CD4-positive, alpha-beta memory T cell (primary cell): ENCODE measurements around the gene OR56A4. TPM values are rescaled to one million over a fixed set of nuclear protein-coding genes. Genes with fewer than 3 reads are reported as not detected.
"Not testable (repeated sequence)": the region's sequence is repeated elsewhere in the genome, so short reads cannot be mapped to it uniquely, and the experiment has no call there.

ENCODE experiments used
- CTCF ChIA-PET: fragments of 350-600 bp; sonication (Branson Sonifier 250); formaldehyde crosslinking; loops from one replicate; lab custom pipeline; 2021; ENCODE audit warnings: inconsistent platforms; ENCODE audit not compliant: partially characterized antibody; lab: Charles Lee
- POLR2A ChIA-PET: fragments of 350-600 bp; sonication (Branson Sonifier 250); formaldehyde crosslinking; loops from one replicate; lab custom pipeline; 2021; ENCODE audit not compliant: partially characterized antibody; lab: Charles Lee
- DNase-seq, 5 donors: peaks; one replicate each; pipeline versions ENCODE4 v3.0.0 to v3.0.0-alpha.2; 2020 to 2022; ENCODE audit warnings: mixed read lengths in 1 of 5
- H3K27ac ChIP-seq: one replicate; pipeline ENCODE4 v1.7.0; 2013; ENCODE audit warnings: low read depth, low read length
- H3K27me3 ChIP-seq: 2 replicates; pipeline ENCODE4 v1.7.0; 2013; ENCODE audit warnings: mild to moderate bottlenecking, low read length, moderate library complexity; ENCODE audit not compliant: insufficient read depth
- H3K36me3 ChIP-seq: 2 replicates; pipeline ENCODE4 v1.7.0; 2013; ENCODE audit warnings: mild to moderate bottlenecking, low read length, moderate library complexity; ENCODE audit not compliant: insufficient read depth
- H3K4me1 ChIP-seq: 2 replicates; pipeline ENCODE4 v1.7.0; 2013; ENCODE audit warnings: mild to moderate bottlenecking, low read length, moderate library complexity; ENCODE audit not compliant: insufficient read depth
- H3K4me3 ChIP-seq, 2 donors: one replicate each; pipeline ENCODE4 v1.7.0; 2013; ENCODE audit warnings: low read length in 2 of 2, mild to moderate bottlenecking in 1 of 2
- H3K9me3 ChIP-seq, 2 donors: one replicate each; pipeline ENCODE4 v1.7.0; 2013; ENCODE audit warnings: low read length in 2 of 2, control low read depth in 1 of 2; ENCODE audit not compliant: control insufficient read depth in 1 of 2
- H3K27ac Mint-ChIP-seq, 7 donors: one replicate each; pipeline ENCODE4 v1.8.0; 2020 to 2021; ENCODE audit warnings: mixed read lengths in 7 of 7, mild to moderate bottlenecking in 6 of 7, inconsistent platforms in 3 of 7, moderate library complexity in 3 of 7
- H3K27me3 Mint-ChIP-seq, 2 donors: one replicate each; pipeline ENCODE4 v1.8.0; 2020 to 2021; ENCODE audit warnings: mixed read lengths in 2 of 2
- H3K36me3 Mint-ChIP-seq, 2 donors: one replicate each; pipeline ENCODE4 v1.8.0; 2020 to 2021; ENCODE audit warnings: mixed read lengths in 2 of 2, inconsistent platforms in 1 of 2, mild to moderate bottlenecking in 1 of 2
- H3K4me1 Mint-ChIP-seq, 4 donors: one replicate each; pipeline ENCODE4 v1.8.0; 2020 to 2021; ENCODE audit warnings: mixed read lengths in 4 of 4, mild to moderate bottlenecking in 1 of 4
- H3K4me3 Mint-ChIP-seq, 8 donors: one replicate each; pipeline ENCODE4 v1.8.0; 2020 to 2021; ENCODE audit warnings: mixed read lengths in 8 of 8, mild to moderate bottlenecking in 7 of 8, moderate library complexity in 6 of 8, inconsistent platforms in 3 of 8
- H3K9me3 Mint-ChIP-seq, 8 donors: one replicate each; pipeline ENCODE4 v1.8.0; 2020 to 2021; ENCODE audit warnings: mixed read lengths in 8 of 8, mild to moderate bottlenecking in 5 of 8, inconsistent platforms in 3 of 8, moderate library complexity in 1 of 8
- intact Hi-C: fragments of 100-400 bp; cut with micrococcal nuclease; formaldehyde crosslinking; loops from one replicate; pipeline ENCODE4 v1.15.1; 2023
- polyA plus RNA-seq, 2 donors: library from polyadenylated mRNA; unstranded; fragments of 300-500 nt; fragmentation: Illumina TruSeq; gene quantifications; one replicate each; pipeline ENCODE4 v1.2.3, GENCODE V29; 2021
- total RNA-seq, 2 experiments: library from RNA; stranded (reverse); gene quantifications; one replicate each; pipeline ENCODE4 v1.2.3, GENCODE V29; 2021

Gene OR56A4
- total and polyA plus RNA-seq, 4 experiments from 2014 or later, result not detected

GRCh38 chr11:5966958-5967357, 39.8 kb downstream of the OR56A4 start:
- H3K4me1 ChIP-seq, result no peaks in the 10 kb centered on the region
- no peaks in the 10 kb centered on the region for H3K9me3 ChIP-seq
- H3K27me3 ChIP-seq, result no peaks in the 10 kb centered on the region
- Mint-ChIP-seq H3K4me1 (no peaks in the 10 kb centered on the region), H3K27ac (no peak overlapping the region), H3K9me3 (peaks cover 0 to 29% (median 23%) of the 10 kb centered on the region in 8 donors), H3K36me3 (peaks cover 0 to 4% of the 10 kb centered on the region in 2 donors), H3K27me3 (peaks cover 2 to 7% of the 10 kb centered on the region in 2 donors), H3K4me3 (no peak overlapping the region)
- ChIA-PET CTCF (interaction anchor here (0.6 kb wide), 1 partner anchor 46 kb away, joined by 3 read pairs; no protein-coding TSS in a partner anchor), POLR2A (no interaction called here)
- no peaks in the 10 kb centered on the region for H3K36me3 ChIP-seq
- H3K27ac ChIP-seq, result no peak overlapping the region
- intact Hi-C loops, result no loop called here
- H3K4me3 ChIP-seq, result no peak overlapping the region
- no peak for DNase-seq

GRCh38 chr11:5960704-5961320, 45.9 kb downstream of the OR56A4 start:
- intact Hi-C loops, POLR2A ChIA-PET, H3K27me3 Mint-ChIP-seq, H3K4me1 Mint-ChIP-seq, H3K4me1 ChIP-seq, H3K36me3 Mint-ChIP-seq, H3K9me3 ChIP-seq, H3K36me3 ChIP-seq, H3K27ac Mint-ChIP-seq, H3K4me3 ChIP-seq, H3K27me3 ChIP-seq, H3K27ac ChIP-seq, H3K4me3 Mint-ChIP-seq, CTCF ChIA-PET: not testable (repeated sequence)
- H3K9me3 Mint-ChIP-seq, result peaks cover 0 to 42% (median 33%) of the 10 kb centered on the region in 8 donors
- DNase-seq, result peak in 1 of 5 donors; percentile 25

- no peaks in the 10 kb centered on the region for H3K4me1 ChIP-seq
- Mint-ChIP-seq H3K9me3 (peaks cover 0 to 12% (median 7%) of the 10 kb centered on the region in 8 donors), H3K36me3 (no peaks in the 10 kb centered on the region), H3K27ac (no peak overlapping the region), H3K27me3 (peaks cover 0 to 3% of the 10 kb centered on the region in 2 donors), H3K4me3 (no peak overlapping the region), H3K4me1 (no peaks in the 10 kb centered on the region)
- H3K36me3 ChIP-seq, result no peaks in the 10 kb centered on the region
- no peaks in the 10 kb centered on the region for H3K27me3 ChIP-seq
- intact Hi-C loops, result no loop called here
- POLR2A ChIA-PET, result no interaction called here
- H3K27ac ChIP-seq, result no peak overlapping the region
- CTCF ChIA-PET, result no interaction called here
- H3K4me3 ChIP-seq, result no peak overlapping the region
- DNase-seq, result no peak
- H3K9me3 ChIP-seq, result no peaks in the 10 kb centered on the region
Observed at GRCh38 chr11:5955586-5955985, 51.2 kb downstream of the OR56A4 start.

Other genes with a start within 250 kb of the OR56A4 start
- not detected for gene OR52N5, start 223.6 kb downstream of the OR56A4 start, total RNA-seq
- not detected for gene OR52N5, start 223.6 kb downstream of the OR56A4 start, polyA plus RNA-seq
- not detected for gene OR52N1, start 215.7 kb downstream of the OR56A4 start, total RNA-seq
- not detected for gene OR52N1, start 215.7 kb downstream of the OR56A4 start, polyA plus RNA-seq
- gene OR52N2, start 198.0 kb downstream of the OR56A4 start, total RNA-seq, result not detected
- gene OR52N2, start 198.0 kb downstream of the OR56A4 start, polyA plus RNA-seq, result not detected
- gene OR52E6, start 165.0 kb downstream of the OR56A4 start, total RNA-seq, result not detected
- gene OR52E6, start 165.0 kb downstream of the OR56A4 start, polyA plus RNA-seq, result not detected
- gene OR52E8, start 149.3 kb downstream of the OR56A4 start, total RNA-seq, result not detected
- not detected for gene OR52E8, start 149.3 kb downstream of the OR56A4 start, polyA plus RNA-seq
- gene OR52E4, start 126.3 kb downstream of the OR56A4 start, total RNA-seq, result not detected
- gene OR52E4, start 126.3 kb downstream of the OR56A4 start, polyA plus RNA-seq, result not detected
- gene OR52E5, start 113.7 kb downstream of the OR56A4 start, total RNA-seq, result not detected
- not detected for gene OR52E5, start 113.7 kb downstream of the OR56A4 start, polyA plus RNA-seq
- not detected for gene OR56A3, start 64.7 kb downstream of the OR56A4 start, total RNA-seq
- gene OR56A3, start 64.7 kb downstream of the OR56A4 start, polyA plus RNA-seq, result not detected
- not detected for gene OR56A5, start 38.5 kb downstream of the OR56A4 start, total RNA-seq
- gene OR56A5, start 38.5 kb downstream of the OR56A4 start, polyA plus RNA-seq, result not detected
- not detected for gene OR52L1, start 20.0 kb downstream of the OR56A4 start, total RNA-seq
- not detected for gene OR52L1, start 20.0 kb downstream of the OR56A4 start, polyA plus RNA-seq
- gene OR56A1, start 23.8 kb upstream of the OR56A4 start, total RNA-seq, result not detected
- not detected for gene OR56A1, start 23.8 kb upstream of the OR56A4 start, polyA plus RNA-seq
- not detected for gene OR56B4, start 100.7 kb upstream of the OR56A4 start, total RNA-seq
- gene OR56B4, start 100.7 kb upstream of the OR56A4 start, polyA plus RNA-seq, result not detected
- gene OR52B2, start 163.4 kb upstream of the OR56A4 start, total RNA-seq, result not detected
- not detected for gene OR52B2, start 163.4 kb upstream of the OR56A4 start, polyA plus RNA-seq
- not detected for gene OR52W1, start 192.3 kb upstream of the OR56A4 start, total RNA-seq
- not detected for gene OR52W1, start 192.3 kb upstream of the OR56A4 start, polyA plus RNA-seq
- not detected for gene C11orf42, start 198.6 kb upstream of the OR56A4 start, total RNA-seq
- gene C11orf42, start 198.6 kb upstream of the OR56A4 start, polyA plus RNA-seq, result not detected
- gene FHIP1B, start 227.7 kb upstream of the OR56A4 start, total RNA-seq, result 10 to 100 TPM; 48.7 to 50.8 TPM
- gene FHIP1B, start 227.7 kb upstream of the OR56A4 start, polyA plus RNA-seq, result 10 to 100 TPM; 12.0 to 16.7 TPM
- under 1 TPM; 0.58 to 0.61 TPM for gene CNGA4, start 232.1 kb upstream of the OR56A4 start, total RNA-seq
- not detected for gene CNGA4, start 232.1 kb upstream of the OR56A4 start, polyA plus RNA-seq